Neural cell (in vitro differentiated cells): ENCODE data around the gene NRF1.

Experiments used
- EP300 ChIP-seq: fragments of 450-650 bp; conservative IDR thresholded peaks from 2 replicates; pipeline ENCODE4 v1.6.1; 2014; ENCODE audit warnings: antibody characterized with exemption, mild to moderate bottlenecking, moderate library complexity; ENCODE audit not compliant: poor library complexity, severe bottlenecking
- EZH2 ChIP-seq: fragments of 200-600, 300-800 bp; shearing (Covaris generic), sonication (generic); IDR thresholded peaks from 2 replicates; pipeline ENCODE4 v1.6.1; 2014; ENCODE audit warnings: antibody characterized with exemption, low read length, borderline replicate concordance, mild to moderate bottlenecking; ENCODE audit not compliant: insufficient read depth, poor library complexity, severe bottlenecking
- MXI1 ChIP-seq: fragments of 450-650 bp; conservative IDR thresholded peaks from 2 replicates; pipeline ENCODE4 v1.6.1; 2014; ENCODE audit warnings: antibody characterized with exemption, mild to moderate bottlenecking; ENCODE audit not compliant: poor library complexity, severe bottlenecking
- POLR2AphosphoS5 ChIP-seq: IDR thresholded peaks from 2 replicates; pipeline ENCODE4 v1.6.1; 2012
- RAD21 ChIP-seq: fragments of 450-650 bp; conservative IDR thresholded peaks from 2 replicates; pipeline ENCODE4 v1.6.1; 2014; ENCODE audit warnings: antibody characterized with exemption, mild to moderate bottlenecking, moderate library complexity
- TF ChIP-seq, protein P1 (sequence below): fragments of 450-650 bp; IDR thresholded peaks from 2 replicates; pipeline ENCODE4 v1.5.1; 2014; ENCODE audit warnings: antibody characterized with exemption, mild to moderate bottlenecking, moderate library complexity; ENCODE audit not compliant: poor library complexity, severe bottlenecking
- TF ChIP-seq, protein P2 (sequence below): IDR thresholded peaks from 2 replicates; pipeline ENCODE4 v1.6.1; 2012; ENCODE audit warnings: borderline replicate concordance

DNA sequence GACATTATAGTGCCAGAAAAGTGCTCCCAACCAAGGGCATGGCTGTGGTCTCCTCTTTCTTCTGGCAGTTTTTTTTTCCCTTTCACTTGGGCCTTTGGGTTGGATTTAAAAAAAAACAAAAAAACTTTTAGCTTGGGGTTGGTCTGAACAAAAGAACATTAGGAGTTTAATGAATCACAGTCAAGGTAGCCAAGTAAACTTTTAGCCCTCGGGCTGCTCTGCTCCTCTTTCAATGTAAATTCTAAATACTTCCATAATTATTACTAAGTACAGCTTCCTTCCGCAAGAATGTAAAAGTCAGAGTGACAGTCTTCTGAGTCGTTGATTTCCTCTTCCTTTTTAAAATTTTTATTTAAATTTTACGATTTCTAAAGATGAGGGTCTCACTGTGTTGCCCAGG lies 79.2 kb downstream of the NRF1 start:
- TF ChIP-seq, protein P1, sequence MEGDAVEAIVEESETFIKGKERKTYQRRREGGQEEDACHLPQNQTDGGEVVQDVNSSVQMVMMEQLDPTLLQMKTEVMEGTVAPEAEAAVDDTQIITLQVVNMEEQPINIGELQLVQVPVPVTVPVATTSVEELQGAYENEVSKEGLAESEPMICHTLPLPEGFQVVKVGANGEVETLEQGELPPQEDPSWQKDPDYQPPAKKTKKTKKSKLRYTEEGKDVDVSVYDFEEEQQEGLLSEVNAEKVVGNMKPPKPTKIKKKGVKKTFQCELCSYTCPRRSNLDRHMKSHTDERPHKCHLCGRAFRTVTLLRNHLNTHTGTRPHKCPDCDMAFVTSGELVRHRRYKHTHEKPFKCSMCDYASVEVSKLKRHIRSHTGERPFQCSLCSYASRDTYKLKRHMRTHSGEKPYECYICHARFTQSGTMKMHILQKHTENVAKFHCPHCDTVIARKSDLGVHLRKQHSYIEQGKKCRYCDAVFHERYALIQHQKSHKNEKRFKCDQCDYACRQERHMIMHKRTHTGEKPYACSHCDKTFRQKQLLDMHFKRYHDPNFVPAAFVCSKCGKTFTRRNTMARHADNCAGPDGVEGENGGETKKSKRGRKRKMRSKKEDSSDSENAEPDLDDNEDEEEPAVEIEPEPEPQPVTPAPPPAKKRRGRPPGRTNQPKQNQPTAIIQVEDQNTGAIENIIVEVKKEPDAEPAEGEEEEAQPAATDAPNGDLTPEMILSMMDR, result no peak
- no peak for TF ChIP-seq EZH2
- no peak for TF ChIP-seq MXI1
- TF ChIP-seq POLR2AphosphoS5, result no peak
- TF ChIP-seq, protein P2, sequence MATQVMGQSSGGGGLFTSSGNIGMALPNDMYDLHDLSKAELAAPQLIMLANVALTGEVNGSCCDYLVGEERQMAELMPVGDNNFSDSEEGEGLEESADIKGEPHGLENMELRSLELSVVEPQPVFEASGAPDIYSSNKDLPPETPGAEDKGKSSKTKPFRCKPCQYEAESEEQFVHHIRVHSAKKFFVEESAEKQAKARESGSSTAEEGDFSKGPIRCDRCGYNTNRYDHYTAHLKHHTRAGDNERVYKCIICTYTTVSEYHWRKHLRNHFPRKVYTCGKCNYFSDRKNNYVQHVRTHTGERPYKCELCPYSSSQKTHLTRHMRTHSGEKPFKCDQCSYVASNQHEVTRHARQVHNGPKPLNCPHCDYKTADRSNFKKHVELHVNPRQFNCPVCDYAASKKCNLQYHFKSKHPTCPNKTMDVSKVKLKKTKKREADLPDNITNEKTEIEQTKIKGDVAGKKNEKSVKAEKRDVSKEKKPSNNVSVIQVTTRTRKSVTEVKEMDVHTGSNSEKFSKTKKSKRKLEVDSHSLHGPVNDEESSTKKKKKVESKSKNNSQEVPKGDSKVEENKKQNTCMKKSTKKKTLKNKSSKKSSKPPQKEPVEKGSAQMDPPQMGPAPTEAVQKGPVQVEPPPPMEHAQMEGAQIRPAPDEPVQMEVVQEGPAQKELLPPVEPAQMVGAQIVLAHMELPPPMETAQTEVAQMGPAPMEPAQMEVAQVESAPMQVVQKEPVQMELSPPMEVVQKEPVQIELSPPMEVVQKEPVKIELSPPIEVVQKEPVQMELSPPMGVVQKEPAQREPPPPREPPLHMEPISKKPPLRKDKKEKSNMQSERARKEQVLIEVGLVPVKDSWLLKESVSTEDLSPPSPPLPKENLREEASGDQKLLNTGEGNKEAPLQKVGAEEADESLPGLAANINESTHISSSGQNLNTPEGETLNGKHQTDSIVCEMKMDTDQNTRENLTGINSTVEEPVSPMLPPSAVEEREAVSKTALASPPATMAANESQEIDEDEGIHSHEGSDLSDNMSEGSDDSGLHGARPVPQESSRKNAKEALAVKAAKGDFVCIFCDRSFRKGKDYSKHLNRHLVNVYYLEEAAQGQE, result no peak
- no peak for TF ChIP-seq EP300
- TF ChIP-seq RAD21, result no peak
